K562 (cell line): ENCODE data around the gene EGFR. TPM values are rescaled to one million over a fixed set of nuclear protein-coding genes. Genes with fewer than 3 reads are reported as not detected.

Source experiments
- ATAC-seq: fragments of 200-7000 bp; cut with Tn5 transposase; 3 replicates; pipeline ENCODE4 v1.9.1; 2020; ENCODE audit warnings: moderate library complexity
- BruUV-seq: library from RNA; stranded (reverse); fragments of 400-500 nt; replicated peaks from 2 replicates; lab custom pipeline; 2021; lab: Mats Ljungman, UMichigan
- CTCF ChIA-PET: fragments of 300-600 bp; formaldehyde crosslinking; extraction: SDS; loops from one replicate; lab custom pipeline; 2021; ENCODE audit warnings: low intra/inter-chr PET ratio; lab: Yijun Ruan, JAX
- POLR2A ChIA-PET: fragments of 300-600, 350-650 bp; sonication (Branson Sonifier 250); formaldehyde crosslinking; extraction: SDS; loops from one replicate; lab custom pipeline; 2021; ENCODE audit warnings: antibody characterized with exemption, inconsistent platforms; lab: Yijun Ruan, JAX
- DNase-seq, 4 experiments: peaks; one replicate each; pipeline versions ENCODE4 v3.0.0 to v3.0.0-alpha.2; 2011 to 2018; ENCODE audit warnings: low spot score in 3 of 4, mixed read lengths in 3 of 4; ENCODE audit errors: extremely low read depth in 1 of 4
- FAIRE-seq: peaks from 2 replicates; lab custom pipeline; 2011; peaks lifted over from hg19 to GRCh38; lab: Jason Lieb, UNC
- H2AFZ ChIP-seq: 2 replicates; pipeline ENCODE4 v1.6.0; 2011; ENCODE audit warnings: low read depth, low read length, control low read depth, inconsistent platforms
- H3K27ac ChIP-seq: fragments of 200-600 bp; 3 replicates; pipeline ENCODE4 v1.8.0; 2011; ENCODE audit warnings: low read depth, mild to moderate bottlenecking, control low read depth, inconsistent platforms, low read length, moderate library complexity, mixed read lengths; ENCODE audit errors: extremely low read depth
- H3K27me3 ChIP-seq, 2 experiments: fragments of 300-600 bp in 1 of 2; 2 replicates in 1 of 2; 3 replicates in 1 of 2; pipeline versions ENCODE4 v1.6.0 to v1.8.0; 2011; ENCODE audit warnings: inconsistent platforms in 2 of 2, low read length in 2 of 2, mild to moderate bottlenecking in 1 of 2, mixed read lengths in 1 of 2, moderate library complexity in 1 of 2; ENCODE audit not compliant: control insufficient read depth in 2 of 2, insufficient read depth in 2 of 2
- H3K36me3 ChIP-seq: fragments of 300-600 bp; 3 replicates; pipeline ENCODE4 v1.8.0; 2011; ENCODE audit warnings: mild to moderate bottlenecking, low read length, inconsistent platforms; ENCODE audit not compliant: control insufficient read depth, insufficient read depth
- H3K4me1 ChIP-seq, 2 experiments: fragments of 200-600 bp in 1 of 2; replicated peaks in 1 of 2; 2 replicates in 1 of 2; 3 replicates in 1 of 2; pipeline versions ENCODE4 v1.5.1 to v1.8.0; 2011; ENCODE audit warnings: inconsistent platforms in 2 of 2, low read length in 2 of 2, mild to moderate bottlenecking in 1 of 2, mixed read lengths in 1 of 2, moderate library complexity in 1 of 2; ENCODE audit not compliant: control insufficient read depth in 2 of 2, insufficient read depth in 2 of 2
- H3K4me2 ChIP-seq: 2 replicates; pipeline ENCODE4 v1.6.1; 2011; ENCODE audit warnings: low read length, control low read depth, inconsistent platforms, mixed read lengths; ENCODE audit not compliant: insufficient read depth
- H3K4me3 ChIP-seq: fragments of 200-600 bp; sonication (generic), shearing (Covaris generic); 2 replicates; pipeline ENCODE4 v1.5.1; 2016; ENCODE audit warnings: control low read depth, inconsistent platforms
- H3K79me2 ChIP-seq: fragments of 200-600 bp; 3 replicates; pipeline ENCODE4 v1.8.0; 2011; ENCODE audit warnings: low read length, inconsistent platforms; ENCODE audit not compliant: control insufficient read depth, insufficient read depth
- H3K9ac ChIP-seq, 2 experiments: 2 replicates each; pipeline versions ENCODE4 v1.6.0 to v1.6.1; 2011; ENCODE audit warnings: low read depth in 2 of 2, low read length in 2 of 2, control low read depth in 1 of 2, inconsistent platforms in 1 of 2, mild to moderate bottlenecking in 1 of 2, mixed read lengths in 1 of 2; ENCODE audit not compliant: insufficient read depth in 1 of 2
- H3K9me1 ChIP-seq: one replicate; pipeline ENCODE4 v1.6.0; 2011; ENCODE audit warnings: inconsistent platforms, mild to moderate bottlenecking, low read length, moderate library complexity; ENCODE audit not compliant: control insufficient read depth, insufficient read depth
- H3K9me3 ChIP-seq: replicated peaks from 2 replicates; pipeline ENCODE4 v1.5.1; 2011; ENCODE audit warnings: low read depth, low read length, inconsistent platforms; ENCODE audit not compliant: control insufficient read depth, insufficient read depth
- H4K20me1 ChIP-seq: replicated peaks from 2 replicates; pipeline ENCODE4 v1.6.1; 2011; ENCODE audit warnings: low read length, inconsistent platforms, mixed read lengths; ENCODE audit not compliant: control insufficient read depth, insufficient read depth
- CBFA2T2 ChIP-seq: fragments of 450-650 bp; conservative IDR thresholded peaks from 2 replicates; pipeline ENCODE4 v1.6.1; 2017; ENCODE audit warnings: mild to moderate bottlenecking
- E4F1 ChIP-seq: fragments of 250-450 bp; sonication (Bioruptor Pico); IDR thresholded peaks from 2 replicates; pipeline ENCODE4 v1.5.0; 2021; ENCODE audit warnings: mild to moderate bottlenecking, borderline replicate concordance
- HDGF ChIP-seq: fragments of 450-650 bp; IDR thresholded peaks from 2 replicates; pipeline ENCODE4 v1.6.1; 2016
- TBP ChIP-seq: optimal IDR thresholded peaks from 2 replicates; pipeline ENCODE3; 2011; ENCODE audit warnings: low read depth, low read length, improper control_type of control experiment
- WGBS: fragments of 100-300 bp; shearing (Covaris generic); methylation state at CpG from one replicate; pipeline ENCODE4 v1.1.6; 2016; ENCODE audit warnings: low coverage, mixed read lengths; ENCODE audit not compliant: insufficient coverage; ENCODE audit errors: missing lambda C conversion rate; 5-methylcytosine and 5-hydroxymethylcytosine counted together
- in situ Hi-C: fragments of 300-500 bp; cut with MboI; formaldehyde crosslinking; loops from 4 replicates; pipeline ENCODE4 v1.15.0; 2018; ENCODE audit warnings: inconsistent platforms, mixed read lengths
- intact Hi-C: fragments of 100-400 bp; cut with micrococcal nuclease; formaldehyde crosslinking; loops from 2 replicates; pipeline ENCODE4 v1.14.2; 2022
- polyA plus RNA-seq, 8 experiments: library from polyadenylated mRNA; depleted of rRNA in 4 of 8; stranded (reverse) in 5 of 8; unstranded in 3 of 8; fragments of >200 nt; fragmentation: Nextera tagmentation in 2 of 8; fragmentation: Illumina TruSeq in 1 of 8; extraction: Ambion mirVana in 2 of 8; extraction: Trizol in 1 of 8; gene quantifications; 2 replicates each; pipeline versions ENCODE4 v1.2.1 to v1.2.3, GENCODE V29; 2011 to 2014; ENCODE audit warnings: inconsistent platforms in 1 of 8, missing spikeins in 1 of 8
- total RNA-seq, 7 experiments: library from RNA; depleted of rRNA in 6 of 7; stranded (reverse); fragments of >200 nt in 6 of 7; fragmentation: Illumina TruSeq in 2 of 7; extraction: Trizol in 2 of 7; gene quantifications; 2 replicates each; pipeline versions ENCODE4 v1.2.1 to v1.2.3, GENCODE V29; 2011 to 2021; ENCODE audit warnings: low replicate concordance in 1 of 7
- TF ChIP-seq, protein P1 (sequence below): fragments of 250-450 bp; sonication (Bioruptor Pico); IDR thresholded peaks from 2 replicates; pipeline ENCODE4 v1.8.0; 2021; ENCODE audit warnings: borderline replicate concordance, mild to moderate bottlenecking, moderate library complexity; ENCODE audit not compliant: poor library complexity, severe bottlenecking

EGFR gene
- total and polyA plus RNA-seq, 9 of the 15 experiments (the other 6 are each of a cell fraction or from before 2014, with no cell fraction given): 0.13 TPM; not detected in 8

- intact Hi-C loops (no loop called here), in situ Hi-C loops (no loop called here)
- H3K36me3 ChIP-seq: no peaks in the 10 kb centered on the region
- no peaks in the 10 kb centered on the region for H3K79me2 ChIP-seq
- no peak overlapping the region for H3K9ac ChIP-seq
- H3K27ac ChIP-seq: no peak overlapping the region
- H3K27me3 ChIP-seq: peaks cover 7 to 53% of the 10 kb centered on the region in 2 experiments; a peak in 4 of 5 replicates
- WGBS: 0% methylated on average over 3 of the region's 4 CpGs
- DNase-seq (no peak), FAIRE-seq (no peak), ATAC-seq (no peak)
- no peak overlapping the region for H2AFZ ChIP-seq
- no peaks in the 10 kb centered on the region for H3K9me3 ChIP-seq
- no peak overlapping the region for H3K4me2 ChIP-seq
- TF ChIP-seq E4F1 (CRISPR knock-in tag): no peak
- TF ChIP-seq TBP: no peak
- TF ChIP-seq, protein P1, sequence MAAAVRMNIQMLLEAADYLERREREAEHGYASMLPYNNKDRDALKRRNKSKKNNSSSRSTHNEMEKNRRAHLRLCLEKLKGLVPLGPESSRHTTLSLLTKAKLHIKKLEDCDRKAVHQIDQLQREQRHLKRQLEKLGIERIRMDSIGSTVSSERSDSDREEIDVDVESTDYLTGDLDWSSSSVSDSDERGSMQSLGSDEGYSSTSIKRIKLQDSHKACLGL (CRISPR knock-in tag): no peak
- no peak for TF ChIP-seq CBFA2T2
- TF ChIP-seq HDGF: no peak
- no peaks in the 10 kb centered on the region for H3K9me1 ChIP-seq
- POLR2A ChIA-PET: no interaction called here
- H3K4me1 ChIP-seq: no peaks in the 10 kb centered on the region; a peak in 1 of 5 replicates
- H4K20me1 ChIP-seq: no peaks in the 10 kb centered on the region
- CTCF ChIA-PET: no interaction called here
- BruUV-seq: no TSS peak
- H3K4me3 ChIP-seq: no peak overlapping the region
Observed at GRCh38 chr7:55181762-55182161, 162.9 kb downstream of the EGFR start.
